ENCODE data around the gene GRIK1. TPM values are rescaled to one million over a fixed set of nuclear protein-coding genes. Genes with fewer than 3 reads are reported as not detected.
"Not testable (repeated sequence)": the region's sequence is repeated elsewhere in the genome, so short reads cannot be mapped to it uniquely, and the experiment has no call there.

The GRIK1 gene
- total RNA-seq, 4 donors from 2014 or later: 0.13 to 0.97 (median 0.38) TPM

GRCh38 chr21:29616209-29616751, 323.5 kb downstream of the GRIK1 start:
- no peak for DNase-seq (ENCODE audit: low spot score in 2 of 2)
- Histone ChIP-seq H3K27me3 (no peaks in the 10 kb centered on the region), H3K36me3 (no peaks in the 10 kb centered on the region), H3K27ac (no peak overlapping the region), H3K4me1 (no peaks in the 10 kb centered on the region), H3K9me3 (no peaks in the 10 kb centered on the region), H3K4me3 (no peak overlapping the region)
- TF ChIP-seq CTCF (IDR thresholded peaks at IDR 0.05) (no peak), POLR2AphosphoS5 (IDR thresholded peaks at IDR 0.05) (no peak), EP300 (IDR thresholded peaks at IDR 0.05) (no peak), POLR2A (IDR thresholded peaks at IDR 0.05) (no peak)
- 69% methylated on average over 6 of the region's 6 CpGs for WGBS

DNA sequence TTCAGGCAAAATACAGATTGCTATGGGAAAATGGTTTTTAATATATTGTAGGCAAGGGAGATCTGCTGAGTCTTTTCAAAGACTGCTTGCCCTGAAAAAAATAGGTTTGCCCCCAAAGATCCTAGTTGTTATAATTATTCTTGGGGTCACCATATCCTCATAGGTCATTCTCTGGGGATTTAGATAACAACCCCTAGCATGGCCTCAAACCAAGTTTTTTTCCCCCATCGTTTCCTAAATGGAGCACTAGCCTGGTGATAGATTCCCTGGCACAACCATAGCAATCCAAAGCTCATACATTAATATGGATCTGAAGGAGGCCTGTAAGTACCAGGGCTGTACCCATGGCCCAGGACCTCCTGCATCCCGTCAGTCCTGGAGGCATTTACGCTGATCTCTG, 325.9 kb downstream of the GRIK1 start:
- WGBS: 88% methylated on average over 3 of the region's 3 CpGs
- H3K36me3 ChIP-seq: no peaks in the 10 kb centered on the region
- H3K9me3 ChIP-seq: no peaks in the 10 kb centered on the region
- H3K27ac ChIP-seq: no peak overlapping the region
- no peaks in the 10 kb centered on the region for H3K4me1 ChIP-seq
- TF ChIP-seq POLR2A (IDR thresholded peaks at IDR 0.05): no peak
- no peak for TF ChIP-seq CTCF (IDR thresholded peaks at IDR 0.05)
- TF ChIP-seq EP300 (IDR thresholded peaks at IDR 0.05): no peak
- no peak for TF ChIP-seq POLR2AphosphoS5 (IDR thresholded peaks at IDR 0.05)
- H3K27me3 ChIP-seq: no peaks in the 10 kb centered on the region
- H3K4me3 ChIP-seq: no peak overlapping the region
- no peak for DNase-seq (ENCODE audit: low spot score in 2 of 2)

DNA sequence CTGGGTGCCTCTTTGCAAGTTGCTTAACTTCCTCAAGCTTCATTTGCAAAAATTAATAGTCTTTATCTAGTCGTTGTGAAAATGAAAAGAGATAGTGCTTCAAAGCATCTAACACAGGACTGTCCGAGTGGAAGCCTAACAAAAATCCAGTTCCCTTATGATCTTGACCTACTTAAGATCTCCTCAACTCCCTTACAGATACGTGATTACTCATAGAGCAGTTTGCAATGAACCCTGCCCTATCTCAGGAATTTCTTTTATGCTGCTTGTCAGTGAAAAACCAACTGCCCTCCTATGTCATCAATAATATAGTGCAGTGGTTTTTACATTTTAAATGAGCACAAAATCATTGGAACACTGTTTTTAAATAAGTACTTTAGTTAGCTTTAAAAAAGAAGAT, 326.8 kb downstream of the GRIK1 start:
- no peak for DNase-seq (ENCODE audit: low spot score in 2 of 2)
- Histone ChIP-seq H3K27ac (no peak overlapping the region), H3K36me3 (no peaks in the 10 kb centered on the region), H3K27me3 (no peaks in the 10 kb centered on the region), H3K4me1 (no peaks in the 10 kb centered on the region), H3K4me3 (no peak overlapping the region), H3K9me3 (no peaks in the 10 kb centered on the region)
- WGBS: 49% methylated on average over 3 of the region's 3 CpGs
- TF ChIP-seq CTCF (IDR thresholded peaks at IDR 0.05): no peak
- TF ChIP-seq POLR2A (IDR thresholded peaks at IDR 0.05): no peak
- TF ChIP-seq POLR2AphosphoS5 (IDR thresholded peaks at IDR 0.05): no peak
- TF ChIP-seq EP300 (IDR thresholded peaks at IDR 0.05): no peak

- Histone ChIP-seq H3K4me1 (no peaks in the 10 kb centered on the region), H3K27ac (no peak overlapping the region), H3K36me3 (no peaks in the 10 kb centered on the region), H3K27me3 (no peaks in the 10 kb centered on the region), H3K9me3 (no peaks in the 10 kb centered on the region), H3K4me3 (no peak overlapping the region)
- no peak for DNase-seq (ENCODE audit: low spot score in 2 of 2)
- 54% methylated on average over 2 of the region's 2 CpGs for WGBS
- no peak for TF ChIP-seq EP300 (IDR thresholded peaks at IDR 0.05)
- no peak for TF ChIP-seq CTCF (IDR thresholded peaks at IDR 0.05)
- TF ChIP-seq POLR2AphosphoS5 (IDR thresholded peaks at IDR 0.05): no peak
- no peak for TF ChIP-seq POLR2A (IDR thresholded peaks at IDR 0.05)
Measured at GRCh38 chr21:29610779-29611360, 328.9 kb downstream of the GRIK1 start.

DNA sequence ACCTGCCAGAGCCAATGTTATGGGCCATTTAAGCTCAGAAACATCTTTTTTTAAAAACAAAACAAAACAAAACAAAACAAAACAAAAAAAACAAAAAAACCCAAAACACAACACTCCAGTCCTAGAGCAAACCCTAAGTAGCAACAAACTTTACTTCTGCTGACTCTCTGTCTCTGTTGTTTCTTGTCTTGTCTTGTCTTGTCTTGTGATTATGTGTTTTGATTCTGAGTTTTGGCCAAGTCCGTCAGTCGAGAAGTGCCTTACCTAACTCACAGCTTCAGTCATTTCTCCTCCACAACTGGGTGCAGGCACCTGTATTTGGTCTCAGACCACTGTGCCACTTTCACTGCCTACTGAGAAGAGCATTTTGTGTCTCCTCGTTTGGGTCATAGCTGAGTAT, 333.2 kb downstream of the GRIK1 start:
- H3K4me1 ChIP-seq: no peaks in the 10 kb centered on the region
- TF ChIP-seq EP300 (IDR thresholded peaks at IDR 0.05): no peak
- no peak for TF ChIP-seq POLR2A (IDR thresholded peaks at IDR 0.05)
- no peak for TF ChIP-seq CTCF (IDR thresholded peaks at IDR 0.05)
- no peak for TF ChIP-seq POLR2AphosphoS5 (IDR thresholded peaks at IDR 0.05)
- WGBS: 63% methylated on average over 3 of the region's 3 CpGs
- no peaks in the 10 kb centered on the region for H3K9me3 ChIP-seq
- no peak overlapping the region for H3K27ac ChIP-seq
- H3K36me3 ChIP-seq: no peaks in the 10 kb centered on the region
- no peak overlapping the region for H3K4me3 ChIP-seq
- no peaks in the 10 kb centered on the region for H3K27me3 ChIP-seq
- no peak for DNase-seq (ENCODE audit: low spot score in 2 of 2)

DNA sequence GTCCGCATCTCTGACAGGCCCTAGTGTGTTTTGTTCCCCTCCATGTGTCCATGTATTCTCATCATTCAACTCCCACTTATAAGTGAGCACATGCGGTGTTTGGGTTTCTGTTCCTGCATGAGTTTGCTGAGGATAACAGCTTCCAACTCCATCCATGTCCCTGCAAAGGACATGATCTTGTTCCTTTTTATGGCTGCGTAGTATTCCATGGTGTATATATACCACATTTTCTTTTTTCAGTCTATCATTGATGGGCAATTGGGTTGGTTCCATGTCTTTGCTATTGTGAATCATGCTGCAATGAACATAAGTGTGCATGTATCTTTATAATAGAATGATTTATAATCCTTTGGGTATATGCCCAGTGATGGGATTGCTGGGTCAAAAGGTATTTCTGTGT, 334.6 kb downstream of the GRIK1 start:
- WGBS: 94% methylated on average over 3 of the region's 3 CpGs

More for the DNA sequence above, 334.6 kb downstream of the GRIK1 start:
- H3K9me3 ChIP-seq; H3K4me1 ChIP-seq; H3K27me3 ChIP-seq; H3K27ac ChIP-seq; DNase-seq (ENCODE audit: low spot score in 2 of 2); H3K4me3 ChIP-seq; H3K36me3 ChIP-seq: not testable (repeated sequence)

Measured in suprapubic skin (tissue), 4 donors.